ENCODE results near the gene SPN.
"Not testable (repeated sequence)": the region's sequence is repeated elsewhere in the genome, so short reads cannot be mapped to it uniquely, and the experiment has no call there.

Gene SPN, protein sequence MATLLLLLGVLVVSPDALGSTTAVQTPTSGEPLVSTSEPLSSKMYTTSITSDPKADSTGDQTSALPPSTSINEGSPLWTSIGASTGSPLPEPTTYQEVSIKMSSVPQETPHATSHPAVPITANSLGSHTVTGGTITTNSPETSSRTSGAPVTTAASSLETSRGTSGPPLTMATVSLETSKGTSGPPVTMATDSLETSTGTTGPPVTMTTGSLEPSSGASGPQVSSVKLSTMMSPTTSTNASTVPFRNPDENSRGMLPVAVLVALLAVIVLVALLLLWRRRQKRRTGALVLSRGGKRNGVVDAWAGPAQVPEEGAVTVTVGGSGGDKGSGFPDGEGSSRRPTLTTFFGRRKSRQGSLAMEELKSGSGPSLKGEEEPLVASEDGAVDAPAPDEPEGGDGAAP

DNA sequence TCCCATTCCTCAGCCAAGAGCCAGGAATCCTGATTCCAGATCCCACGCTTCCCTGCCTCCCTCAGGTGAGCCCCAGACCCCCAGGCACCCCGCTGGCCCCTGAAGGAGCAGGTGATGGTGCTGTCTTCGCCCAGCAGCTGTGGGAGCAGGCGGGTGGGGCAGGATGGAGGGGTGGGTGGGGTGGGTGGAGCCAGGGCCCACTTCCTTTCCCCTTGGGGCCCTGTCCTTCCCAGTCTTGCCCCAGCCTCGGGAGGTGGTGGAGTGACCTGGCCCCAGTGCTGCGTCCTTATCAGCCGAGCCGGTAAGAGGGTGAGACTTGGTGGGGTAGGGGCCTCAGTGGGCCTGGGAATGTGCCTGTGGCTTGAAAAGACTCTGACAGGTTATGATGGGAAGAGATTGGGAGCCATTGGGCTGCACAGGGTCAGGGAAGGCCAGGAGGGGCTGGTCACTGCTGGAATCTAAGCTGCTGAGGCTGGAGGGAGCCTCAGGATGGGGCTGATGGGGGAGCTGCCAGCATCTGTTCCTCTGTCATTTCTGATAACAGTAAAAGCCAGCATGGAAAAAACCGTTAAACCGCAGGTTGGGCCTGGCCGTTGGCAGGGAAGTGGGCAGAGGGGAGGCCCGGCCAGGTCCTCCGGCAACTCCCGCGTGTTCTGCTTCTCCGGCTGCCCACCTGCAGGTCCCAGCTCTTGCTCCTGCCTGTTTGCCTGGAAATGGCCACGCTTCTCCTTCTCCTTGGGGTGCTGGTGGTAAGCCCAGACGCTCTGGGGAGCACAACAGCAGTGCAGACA, at the start of gene SPN:
SPN (plus strand) TSS at position 232 of the 791 bp plus-strand sequence; CDS start at position 714, 482 bp downstream.
- Mint-ChIP-seq H3K4me3 (peak within 1 kb of the TSS; percentile 99), H3K27me3 (ENCODE audit: low read depth) (no peaks in the 10 kb centered on the region), H3K9me3 (no peaks in the 10 kb centered on the region), H3K27ac (peak within 1 kb of the TSS; percentile 94), H3K4me1 (ENCODE audit: low read depth) (peaks cover 37% of the 10 kb centered on the region), H3K36me3 (ENCODE audit: low read depth) (peaks cover 39% of the 10 kb centered on the region)

DNA sequence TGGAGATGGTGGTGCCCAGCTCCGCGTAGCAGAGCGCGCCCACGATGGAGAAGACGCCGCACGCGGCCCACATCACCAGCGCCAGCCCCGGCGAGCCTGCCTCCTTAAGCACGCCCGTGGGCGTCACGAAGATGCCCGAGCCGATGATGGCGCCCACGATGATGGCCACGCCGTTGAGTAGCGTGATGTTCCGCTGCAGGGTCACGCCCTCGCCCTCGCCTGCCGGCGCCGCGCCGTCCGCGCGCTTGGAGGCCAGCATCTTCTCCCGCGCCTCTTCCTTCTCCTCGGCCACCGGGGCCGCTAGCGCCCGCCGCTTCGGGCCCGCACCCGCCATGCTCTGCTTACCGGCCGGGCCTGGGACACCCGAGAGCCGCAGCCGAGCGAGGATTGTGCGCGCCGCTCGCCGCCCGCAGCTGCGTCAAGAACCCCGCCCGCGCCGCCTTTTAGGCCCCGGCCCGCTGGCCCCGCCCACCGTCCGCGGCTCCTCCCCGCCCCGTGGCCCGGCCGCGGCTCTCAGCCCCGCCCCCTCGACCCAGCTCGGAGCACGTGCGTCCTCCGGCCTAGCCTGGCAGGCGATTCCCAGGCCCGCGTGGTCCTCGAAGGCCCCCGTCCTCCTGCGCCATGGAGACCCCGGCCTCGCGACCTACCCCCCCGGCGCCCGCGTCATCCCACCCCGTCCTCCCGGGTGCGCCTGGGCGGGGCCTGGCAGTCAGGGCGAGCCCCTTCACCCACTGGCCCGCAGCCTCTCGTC, 49.6 kb upstream of the SPN start:
- not testable (repeated sequence) for H3K27me3 Mint-ChIP-seq (ENCODE audit: low read depth); H3K9me3 Mint-ChIP-seq; H3K36me3 Mint-ChIP-seq (ENCODE audit: low read depth)
- H3K27ac Mint-ChIP-seq, result peak overlapping the region; percentile 98
- H3K4me1 Mint-ChIP-seq (ENCODE audit: low read depth), result peaks cover 19% of the 10 kb centered on the region
- H3K4me3 Mint-ChIP-seq, result peak overlapping the region; percentile 97

DNA sequence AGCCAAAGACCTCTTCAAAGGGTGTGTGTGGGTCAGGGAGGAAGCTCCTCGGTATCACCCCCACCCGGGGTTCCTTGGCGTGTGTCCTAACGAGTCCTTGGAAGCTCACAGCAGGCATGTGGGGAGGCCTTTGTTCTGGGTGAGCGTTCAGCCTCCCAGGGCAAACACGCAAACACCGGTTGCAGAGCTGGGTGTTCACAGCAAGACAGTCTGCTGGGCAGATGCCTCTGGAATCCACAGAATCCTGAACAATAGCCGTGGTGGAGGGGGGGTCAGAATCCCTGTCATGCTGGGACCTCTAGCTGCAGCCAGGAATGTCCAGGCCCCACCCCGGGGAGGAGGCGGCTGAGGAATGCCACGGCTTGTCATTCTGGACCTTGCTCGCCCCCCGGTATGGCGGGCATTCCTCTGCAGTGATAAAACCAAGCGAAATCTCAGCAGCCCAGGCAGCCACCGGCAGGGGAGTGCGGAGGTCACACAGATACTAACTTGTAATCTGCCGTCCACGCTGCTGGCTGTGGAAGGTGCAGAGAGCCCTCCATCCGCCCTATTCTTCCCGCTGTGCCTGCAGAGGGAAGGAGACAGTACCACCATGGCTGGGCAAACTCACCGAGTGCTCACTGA, 48.2 kb upstream of the SPN start:
- not testable (repeated sequence) for H3K9me3 Mint-ChIP-seq; H3K27ac Mint-ChIP-seq; H3K4me3 Mint-ChIP-seq; H3K36me3 Mint-ChIP-seq (ENCODE audit: low read depth); H3K27me3 Mint-ChIP-seq (ENCODE audit: low read depth)
- peaks cover 19% of the 10 kb centered on the region for H3K4me1 Mint-ChIP-seq (ENCODE audit: low read depth)

DNA sequence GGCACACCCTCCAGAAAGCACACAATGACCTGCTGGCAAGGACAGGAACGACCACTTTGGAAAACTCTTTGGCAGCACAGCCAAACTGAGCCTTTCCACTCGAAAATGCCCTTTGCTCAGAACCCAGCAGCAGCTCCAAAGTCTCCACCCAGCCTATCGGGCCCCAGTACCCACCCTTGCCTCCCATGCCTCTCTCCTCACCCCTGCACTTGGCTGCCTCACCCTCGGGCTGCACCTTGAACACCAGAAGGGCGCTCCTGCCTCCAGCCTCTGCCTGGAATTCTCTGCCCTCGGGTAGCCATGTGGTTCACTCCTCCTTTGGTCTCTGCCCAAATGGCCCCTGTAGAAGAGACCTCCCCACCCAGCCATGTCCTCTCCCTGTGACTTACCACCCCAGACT, 46.9 kb upstream of the SPN start:
- H3K36me3 Mint-ChIP-seq (ENCODE audit: low read depth); H3K27me3 Mint-ChIP-seq (ENCODE audit: low read depth); H3K27ac Mint-ChIP-seq; H3K9me3 Mint-ChIP-seq; H3K4me3 Mint-ChIP-seq: not testable (repeated sequence)
- H3K4me1 Mint-ChIP-seq (ENCODE audit: low read depth), result peaks cover 19% of the 10 kb centered on the region

DNA sequence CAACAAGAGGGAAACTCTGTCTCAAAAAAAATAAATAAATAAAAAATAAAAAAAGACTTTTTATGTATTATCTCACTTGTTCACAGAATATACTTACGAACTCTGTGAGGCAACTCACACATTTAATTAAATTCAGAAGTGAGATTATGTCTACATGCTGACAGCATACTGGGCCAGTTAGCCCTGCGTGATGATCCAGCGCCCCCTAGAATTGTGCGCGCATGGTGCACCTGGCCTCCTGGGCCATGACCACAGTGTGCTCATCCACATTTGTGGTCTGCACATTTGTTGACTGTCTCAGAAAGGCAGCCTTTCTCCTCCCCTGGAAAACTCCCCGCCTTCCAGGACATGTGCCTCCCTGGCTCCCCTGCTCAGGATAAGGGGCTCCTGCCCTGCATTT, 42.5 kb upstream of the SPN start:
- H3K9me3 Mint-ChIP-seq; H3K27ac Mint-ChIP-seq; H3K27me3 Mint-ChIP-seq (ENCODE audit: low read depth); H3K36me3 Mint-ChIP-seq (ENCODE audit: low read depth); H3K4me1 Mint-ChIP-seq (ENCODE audit: low read depth); H3K4me3 Mint-ChIP-seq: not testable (repeated sequence)

DNA sequence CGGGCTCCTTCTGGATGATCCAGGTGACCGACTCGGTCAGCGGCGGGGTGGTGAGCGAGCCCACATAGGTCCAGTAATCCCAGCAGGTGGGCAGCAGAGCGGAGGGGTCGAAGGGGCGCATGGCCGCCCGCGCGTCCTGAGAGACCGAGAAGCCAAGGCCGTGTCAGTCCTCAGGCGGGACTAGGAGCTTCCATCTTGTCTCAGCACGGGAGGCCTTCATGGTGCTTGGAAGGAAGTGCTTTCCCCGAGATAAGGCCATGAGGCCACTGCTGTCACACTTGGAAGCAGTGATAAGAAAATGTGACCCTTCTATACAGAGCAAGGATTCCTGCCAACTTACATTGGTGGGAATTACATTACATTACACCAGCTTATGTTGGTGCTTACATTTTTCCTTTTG, 40.3 kb upstream of the SPN start:
- H3K27ac Mint-ChIP-seq; H3K9me3 Mint-ChIP-seq; H3K27me3 Mint-ChIP-seq (ENCODE audit: low read depth); H3K36me3 Mint-ChIP-seq (ENCODE audit: low read depth); H3K4me3 Mint-ChIP-seq: not testable (repeated sequence)
- H3K4me1 Mint-ChIP-seq (ENCODE audit: low read depth), result peaks cover 13% of the 10 kb centered on the region

DNA sequence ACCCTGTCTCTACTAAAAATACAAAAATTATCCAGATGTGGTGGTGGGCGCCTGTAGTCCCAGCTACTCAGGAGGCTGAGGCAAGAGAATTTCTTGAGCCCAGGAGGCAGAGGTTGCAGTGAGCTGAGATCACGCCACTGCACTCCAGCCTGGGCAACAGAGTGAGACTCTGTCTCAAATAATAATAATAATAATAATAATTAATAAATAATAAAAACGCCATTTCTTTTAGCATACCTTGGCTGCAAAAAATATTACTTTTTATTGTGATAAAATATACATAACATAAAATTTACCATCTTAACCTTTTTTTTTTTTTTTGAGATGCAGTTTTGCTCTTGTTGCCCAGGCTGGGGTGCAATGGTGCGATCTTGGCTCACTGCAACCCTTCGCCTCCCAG, 39.8 kb upstream of the SPN start:
- not testable (repeated sequence) for H3K36me3 Mint-ChIP-seq (ENCODE audit: low read depth); H3K9me3 Mint-ChIP-seq; H3K27ac Mint-ChIP-seq; H3K27me3 Mint-ChIP-seq (ENCODE audit: low read depth); H3K4me3 Mint-ChIP-seq
- peaks cover 13% of the 10 kb centered on the region for H3K4me1 Mint-ChIP-seq (ENCODE audit: low read depth)

DNA sequence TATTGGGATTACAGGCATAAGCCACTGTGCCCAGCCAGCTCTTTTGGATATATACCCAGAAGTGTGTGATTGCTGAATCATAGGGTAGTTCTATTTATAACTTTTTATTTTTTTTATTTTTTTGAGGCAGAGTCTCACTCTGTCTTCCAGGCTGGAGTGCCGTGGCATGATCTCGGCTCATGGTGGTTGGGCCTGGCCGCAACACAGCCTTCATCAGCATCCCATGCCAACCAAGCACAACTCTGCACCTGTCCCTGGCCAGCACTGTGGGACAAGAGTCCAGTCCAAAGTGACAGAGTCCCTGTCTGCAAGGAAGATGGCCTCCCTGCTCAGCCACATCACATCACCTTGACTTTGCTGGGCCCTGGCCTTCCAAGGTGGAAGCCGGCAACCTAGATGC, 37.9 kb upstream of the SPN start:
- H3K9me3 Mint-ChIP-seq; H3K36me3 Mint-ChIP-seq (ENCODE audit: low read depth); H3K27me3 Mint-ChIP-seq (ENCODE audit: low read depth); H3K4me3 Mint-ChIP-seq; H3K27ac Mint-ChIP-seq; H3K4me1 Mint-ChIP-seq (ENCODE audit: low read depth): not testable (repeated sequence)

DNA sequence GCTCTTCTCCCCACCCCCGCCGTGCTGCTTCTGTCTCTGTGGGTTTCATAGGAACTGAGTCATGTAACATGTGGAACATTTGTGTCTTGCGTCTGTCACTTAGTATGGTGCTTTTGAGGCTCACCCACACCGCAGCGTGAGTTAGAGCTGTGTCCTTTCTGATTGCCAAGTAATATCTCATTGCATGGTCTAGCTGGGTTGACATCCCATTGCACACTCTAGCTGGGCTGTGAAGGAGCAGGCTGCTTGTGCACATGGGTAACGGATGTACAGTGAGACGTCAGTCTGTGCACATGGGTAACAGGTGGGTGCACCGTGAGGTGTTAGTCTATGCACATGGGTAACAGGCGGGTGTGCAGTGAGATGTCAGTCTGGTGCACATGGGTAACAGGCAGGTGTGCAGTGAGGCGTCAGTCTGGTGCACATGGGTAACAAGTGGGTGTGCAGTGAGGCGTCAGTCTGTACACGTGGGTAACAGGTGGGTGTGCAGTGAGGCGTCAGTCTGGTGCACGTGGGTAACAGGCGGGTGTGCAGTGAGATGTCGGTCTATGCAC, 36.2 kb upstream of the SPN start:
- H3K36me3 Mint-ChIP-seq (ENCODE audit: low read depth); H3K27me3 Mint-ChIP-seq (ENCODE audit: low read depth); H3K9me3 Mint-ChIP-seq; H3K4me1 Mint-ChIP-seq (ENCODE audit: low read depth): not testable (repeated sequence)
- H3K4me3 Mint-ChIP-seq, result peak overlapping the region; percentile 56
- peak overlapping the region; percentile 88 for H3K27ac Mint-ChIP-seq

DNA sequence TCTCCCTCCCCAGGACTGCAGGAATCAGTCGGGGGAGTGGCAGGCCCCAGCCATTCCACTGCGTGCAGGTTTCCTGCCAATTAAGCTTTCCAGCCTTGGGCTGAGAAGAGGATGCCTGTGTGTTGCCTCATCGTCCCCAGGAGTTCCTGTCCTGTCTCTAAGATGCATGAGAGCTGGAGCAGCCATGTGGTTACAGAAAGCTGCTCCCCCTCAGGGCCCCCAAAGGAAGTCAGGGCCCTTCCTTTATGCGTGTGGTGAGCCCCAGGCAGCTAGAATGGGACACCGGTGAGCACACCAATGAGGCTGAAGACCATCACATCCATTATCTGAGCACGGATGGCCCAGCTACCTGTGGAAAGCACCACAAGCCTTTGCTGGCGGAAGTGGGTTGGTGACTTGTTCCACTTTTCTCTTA, 35.4 kb upstream of the SPN start:
- H3K9me3 Mint-ChIP-seq; H3K36me3 Mint-ChIP-seq (ENCODE audit: low read depth); H3K27ac Mint-ChIP-seq; H3K27me3 Mint-ChIP-seq (ENCODE audit: low read depth); H3K4me3 Mint-ChIP-seq; H3K4me1 Mint-ChIP-seq (ENCODE audit: low read depth): not testable (repeated sequence)

DNA sequence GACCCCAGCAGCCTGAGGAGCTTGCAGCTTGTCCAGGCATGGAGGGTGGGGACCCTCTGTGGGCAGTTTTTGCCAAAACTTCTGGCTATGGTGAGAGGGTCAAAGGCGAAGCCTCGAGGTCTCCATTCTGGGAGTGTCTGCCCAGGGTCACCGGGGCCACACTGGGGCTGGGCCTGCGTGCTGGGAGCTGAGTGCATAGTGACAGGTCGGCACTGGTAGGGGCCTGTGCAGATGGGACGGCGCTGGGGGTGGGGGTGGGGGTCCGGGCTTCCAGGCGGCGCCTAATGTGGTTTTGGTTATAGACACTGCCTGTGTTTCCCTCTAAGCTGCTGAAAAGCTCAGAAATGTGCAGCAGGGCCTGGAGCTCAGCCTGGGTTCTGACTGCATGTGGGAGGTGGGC, 34.3 kb upstream of the SPN start:
- H3K4me1 Mint-ChIP-seq (ENCODE audit: low read depth); H3K9me3 Mint-ChIP-seq; H3K27ac Mint-ChIP-seq; H3K36me3 Mint-ChIP-seq (ENCODE audit: low read depth); H3K27me3 Mint-ChIP-seq (ENCODE audit: low read depth); H3K4me3 Mint-ChIP-seq: not testable (repeated sequence)

DNA sequence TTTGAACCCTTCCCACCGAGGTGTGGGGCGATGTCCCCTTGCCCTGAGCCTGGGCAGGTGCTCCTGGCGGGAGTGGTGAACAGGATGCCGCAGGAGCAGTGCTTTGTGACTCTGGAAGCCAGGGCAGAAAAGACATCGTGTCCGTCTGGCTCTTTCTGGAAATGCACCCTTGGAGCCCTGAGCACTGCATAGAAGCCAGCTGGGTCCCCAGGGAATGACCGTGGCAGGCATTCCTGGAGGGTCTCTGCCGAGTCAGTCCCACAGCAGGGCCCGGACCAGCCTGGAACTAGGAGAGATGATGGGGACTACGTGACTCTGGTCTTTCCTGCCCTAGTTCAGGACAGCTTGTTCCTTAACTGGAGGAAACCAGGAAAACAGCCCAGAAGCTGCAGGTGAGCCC, 33.7 kb upstream of the SPN start:
- H3K27me3 Mint-ChIP-seq (ENCODE audit: low read depth); H3K27ac Mint-ChIP-seq; H3K36me3 Mint-ChIP-seq (ENCODE audit: low read depth); H3K4me1 Mint-ChIP-seq (ENCODE audit: low read depth); H3K9me3 Mint-ChIP-seq; H3K4me3 Mint-ChIP-seq: not testable (repeated sequence)

DNA sequence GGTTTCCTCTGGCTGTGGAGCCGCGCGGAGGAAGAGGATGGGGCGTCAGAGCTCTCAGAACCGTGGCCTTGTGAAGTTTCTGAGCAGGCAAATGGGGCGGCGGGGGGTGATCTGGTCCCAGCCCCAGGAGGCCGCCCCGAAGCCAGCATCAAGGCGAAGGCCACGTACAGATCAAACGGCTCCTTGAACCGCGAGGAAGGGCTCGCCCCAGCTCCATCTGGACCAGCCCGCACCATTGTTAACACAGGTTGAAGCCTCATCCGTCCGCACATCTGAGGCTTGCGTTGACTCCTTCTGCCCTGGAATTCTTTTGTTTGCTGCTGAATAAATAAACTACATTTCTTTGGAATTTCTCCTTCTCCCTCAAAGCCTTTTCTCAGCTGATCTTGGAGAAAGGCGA, 31.4 kb upstream of the SPN start:
- not testable (repeated sequence) for H3K4me3 Mint-ChIP-seq; H3K4me1 Mint-ChIP-seq (ENCODE audit: low read depth); H3K36me3 Mint-ChIP-seq (ENCODE audit: low read depth); H3K27ac Mint-ChIP-seq; H3K9me3 Mint-ChIP-seq; H3K27me3 Mint-ChIP-seq (ENCODE audit: low read depth)

DNA sequence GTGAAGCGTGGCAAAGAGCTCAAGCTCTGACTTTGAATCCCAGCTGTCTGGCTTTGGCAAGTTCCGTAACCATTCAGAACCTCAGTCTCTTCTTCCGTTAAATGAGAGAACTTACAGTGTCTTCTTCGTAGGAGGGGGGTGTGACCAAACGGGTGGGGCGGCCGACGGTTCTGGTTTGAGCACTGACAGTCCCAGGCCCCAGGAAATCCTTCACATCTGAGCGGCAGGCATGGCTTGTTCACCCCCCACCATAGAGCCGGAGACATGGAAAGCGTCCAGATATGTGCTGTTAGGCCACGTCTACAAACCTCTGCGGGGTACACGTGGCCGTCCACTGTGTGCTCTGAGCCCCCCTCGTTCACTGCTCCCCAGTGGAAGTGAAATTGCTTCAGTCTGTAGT, 27.1 kb upstream of the SPN start:
- H3K27ac Mint-ChIP-seq; H3K4me3 Mint-ChIP-seq; H3K36me3 Mint-ChIP-seq (ENCODE audit: low read depth); H3K9me3 Mint-ChIP-seq; H3K27me3 Mint-ChIP-seq (ENCODE audit: low read depth); H3K4me1 Mint-ChIP-seq (ENCODE audit: low read depth): not testable (repeated sequence)

Measured in T-helper 1 cell treated with Interleukin-12 subunit alpha and Interleukin-12 subunit beta and Interleukin-4 antibody, amounts not matched to agents 30 μg/mL and 1 μg/mL, for 36 hours (primary cell).